Subcutaneous adipose tissue (tissue), 4 donors: ENCODE results near the gene PLOD2. TPM values are rescaled to one million over a fixed set of nuclear protein-coding genes. Genes with fewer than 3 reads are reported as not detected.

Source experiments
- CTCF ChIP-seq: fragments of 450-650 bp; IDR thresholded peaks from one replicate; pipeline ENCODE4 v1.5.1; 2016; ENCODE audit warnings: low read depth, mild to moderate bottlenecking, control low read depth, antibody characterized with exemption, moderate library complexity
- total RNA-seq, 4 donors: library from RNA; depleted of rRNA; stranded (reverse); fragments of >200 nt; gene quantifications; one replicate each; pipeline ENCODE4 v1.1.0, GENCODE V29; 2016

The PLOD2 gene
- total RNA-seq, 4 donors from 2014 or later, result 86.7 to 144 (median 93.8) TPM

DNA sequence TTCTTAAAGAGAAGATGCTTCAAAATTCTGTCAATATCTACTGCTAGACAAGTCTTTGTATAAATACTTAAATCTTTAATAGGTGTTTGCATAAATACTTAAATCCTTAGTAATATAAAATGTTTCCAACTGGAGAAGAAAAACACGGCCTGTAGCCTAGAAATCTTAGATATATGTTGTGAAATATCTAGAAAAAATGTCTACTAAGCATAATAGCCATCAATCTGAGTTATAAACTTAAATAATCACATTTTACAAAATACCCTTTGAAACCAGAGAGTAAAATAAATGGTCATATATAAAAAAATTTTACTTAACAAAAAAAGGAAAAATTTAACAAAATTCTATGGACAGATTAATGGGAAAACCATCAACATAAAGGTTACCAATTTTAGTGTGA is 73.9 kb downstream of the PLOD2 start:
- TF ChIP-seq CTCF, result no peak

GRCh38 chr3:146086211-146086610 is 74.8 kb downstream of the PLOD2 start:
- TF ChIP-seq CTCF, result no peak

GRCh38 chr3:146085678-146086077 is 75.3 kb downstream of the PLOD2 start:
- no peak for TF ChIP-seq CTCF

DNA sequence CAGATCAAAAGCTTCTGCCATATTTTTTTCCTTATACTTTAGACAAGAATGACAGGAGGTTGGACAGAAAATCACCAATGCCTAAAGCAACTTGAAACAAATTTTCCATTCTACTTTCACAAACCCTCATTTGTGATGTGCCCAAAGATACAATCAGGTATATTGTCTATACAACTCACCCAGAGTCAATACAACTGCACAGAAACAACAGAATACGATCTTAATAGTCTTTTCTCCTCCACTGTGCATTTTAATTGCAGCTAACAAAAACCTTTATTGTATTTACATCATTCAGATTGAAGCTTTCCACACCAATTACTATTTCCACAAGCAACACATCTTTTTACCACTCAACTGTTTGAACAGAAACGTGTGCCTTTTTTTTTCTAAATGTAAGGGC is 80.4 kb downstream of the PLOD2 start:
- TF ChIP-seq CTCF, result no peak

DNA sequence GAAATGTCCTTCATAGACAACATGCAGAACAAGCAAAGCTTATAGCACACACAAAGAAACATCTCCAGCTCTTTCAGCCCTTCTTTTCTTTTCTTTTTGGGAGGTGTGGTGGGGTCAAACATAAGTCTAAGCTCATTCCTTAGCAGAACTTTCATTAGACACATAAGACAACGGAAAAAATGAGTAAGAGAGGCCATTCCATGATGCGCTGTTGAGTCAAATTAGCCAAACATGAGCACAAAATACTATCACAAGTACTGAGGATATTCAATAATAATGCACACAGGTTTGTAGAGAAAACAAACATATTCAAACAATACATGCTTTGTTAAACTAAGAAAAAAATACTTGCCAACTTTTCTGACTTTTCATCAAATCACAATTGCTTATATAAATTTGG is 83.0 kb downstream of the PLOD2 start:
- no peak for TF ChIP-seq CTCF

DNA sequence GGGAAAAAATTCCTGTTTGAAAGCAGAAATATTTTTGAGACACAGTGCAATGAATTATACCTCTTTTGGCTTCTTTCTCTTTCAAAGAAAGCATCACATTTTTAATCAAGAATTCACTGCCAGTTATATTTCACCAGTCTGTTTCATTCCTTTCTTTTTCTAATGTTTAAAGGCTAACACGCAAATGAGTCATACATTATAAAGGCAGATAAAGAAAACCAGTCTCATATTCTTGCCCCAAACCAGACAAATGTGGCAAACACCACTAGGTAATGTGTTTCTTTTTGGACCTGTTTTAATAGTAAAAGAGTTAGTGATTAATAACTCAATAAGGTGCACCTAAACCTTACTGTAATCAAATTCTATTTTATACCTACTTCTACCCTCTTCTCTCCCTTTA is 83.8 kb downstream of the PLOD2 start:
- TF ChIP-seq CTCF, result no peak

GRCh38 chr3:146072824-146073223 is 88.2 kb downstream of the PLOD2 start:
- no peak for TF ChIP-seq CTCF
